HG02763 (cell line): ENCODE data around the gene ORMDL1.

Experiments used
- ATAC-seq: cut with Tn5 transposase; IDR thresholded peaks from one replicate; pipeline ENCODE4 v1.9.1; 2021; ENCODE audit warnings: mild to moderate bottlenecking, moderate library complexity; ENCODE audit not compliant: unreplicated experiment

Gene ORMDL1, protein sequence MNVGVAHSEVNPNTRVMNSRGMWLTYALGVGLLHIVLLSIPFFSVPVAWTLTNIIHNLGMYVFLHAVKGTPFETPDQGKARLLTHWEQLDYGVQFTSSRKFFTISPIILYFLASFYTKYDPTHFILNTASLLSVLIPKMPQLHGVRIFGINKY

DNA sequence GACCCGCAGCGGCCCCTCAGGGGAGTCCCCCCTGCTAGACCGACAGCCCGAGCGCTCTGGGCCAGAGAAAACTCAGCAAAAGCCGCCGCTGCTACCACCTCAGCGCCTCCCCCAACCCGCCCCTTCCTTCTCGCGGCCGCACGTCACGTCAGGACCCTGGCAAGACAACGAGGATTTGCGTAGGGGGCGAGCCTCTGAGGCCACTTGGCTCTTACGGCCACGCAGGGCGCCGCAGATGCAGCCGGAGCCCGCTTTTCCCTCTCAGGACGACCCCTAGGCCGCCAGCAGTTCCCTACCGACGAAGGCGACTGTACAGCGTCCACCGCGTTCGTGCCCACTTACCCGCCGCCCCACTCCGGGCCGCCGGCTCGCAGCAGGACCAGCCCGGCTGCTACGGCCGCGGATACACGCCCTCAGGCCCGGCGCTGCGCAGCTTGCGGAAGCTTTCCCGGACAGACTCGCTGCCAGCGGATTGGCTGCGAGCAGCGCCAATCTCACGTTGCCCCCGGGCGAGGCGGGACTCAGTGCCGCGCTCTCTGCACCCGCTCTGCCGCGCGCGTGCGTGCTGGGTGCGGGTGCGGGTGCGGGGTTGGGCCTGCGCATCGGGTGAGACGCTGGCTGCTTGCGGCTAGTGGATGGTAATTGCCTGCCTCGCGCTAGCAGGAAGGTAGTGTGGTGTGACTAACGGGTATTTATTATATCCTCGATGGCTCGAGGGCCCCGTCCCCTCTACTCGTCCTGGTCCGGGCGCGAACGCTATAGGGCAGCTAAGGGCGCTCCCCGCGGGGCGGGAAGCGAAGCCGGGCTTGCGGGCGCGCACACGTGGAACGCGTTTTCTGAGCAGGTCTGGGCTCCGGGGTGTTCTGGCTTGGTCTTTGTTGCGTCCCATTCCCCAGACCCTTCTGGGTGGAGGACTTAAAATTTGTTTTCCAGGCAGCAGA is at the start of gene ORMDL1, which contains the start of gene PMS1:
ORMDL1 (minus strand) TSS at position 413 of the 941 bp plus-strand sequence. CDS start 1,744 bp downstream, outside the sequence.
PMS1 (plus strand) TSS at position 524 of the 941 bp plus-strand sequence. CDS start 7,360 bp downstream, outside the sequence.
- ATAC-seq: peak; percentile 94

DNA sequence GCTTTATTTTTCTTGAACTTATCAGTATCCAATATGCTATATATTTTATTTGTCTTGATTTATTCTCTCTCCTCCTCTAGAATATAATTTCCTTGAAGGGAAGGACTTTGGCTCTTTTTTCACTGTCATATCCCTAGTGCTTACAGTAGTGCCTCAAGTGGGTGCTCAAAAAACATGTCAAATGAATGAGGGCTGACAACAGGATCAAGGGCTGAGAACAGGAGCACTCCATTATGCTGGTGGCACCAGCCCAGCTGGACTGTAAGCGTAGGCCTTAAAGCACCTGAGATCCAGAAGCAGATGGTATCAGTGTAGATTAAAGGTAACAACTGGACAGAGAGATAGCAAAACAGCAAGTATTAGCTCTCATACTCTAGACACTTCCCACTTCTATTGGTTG is 46.4 kb upstream of the ORMDL1 start:
- ATAC-seq: no peak

DNA sequence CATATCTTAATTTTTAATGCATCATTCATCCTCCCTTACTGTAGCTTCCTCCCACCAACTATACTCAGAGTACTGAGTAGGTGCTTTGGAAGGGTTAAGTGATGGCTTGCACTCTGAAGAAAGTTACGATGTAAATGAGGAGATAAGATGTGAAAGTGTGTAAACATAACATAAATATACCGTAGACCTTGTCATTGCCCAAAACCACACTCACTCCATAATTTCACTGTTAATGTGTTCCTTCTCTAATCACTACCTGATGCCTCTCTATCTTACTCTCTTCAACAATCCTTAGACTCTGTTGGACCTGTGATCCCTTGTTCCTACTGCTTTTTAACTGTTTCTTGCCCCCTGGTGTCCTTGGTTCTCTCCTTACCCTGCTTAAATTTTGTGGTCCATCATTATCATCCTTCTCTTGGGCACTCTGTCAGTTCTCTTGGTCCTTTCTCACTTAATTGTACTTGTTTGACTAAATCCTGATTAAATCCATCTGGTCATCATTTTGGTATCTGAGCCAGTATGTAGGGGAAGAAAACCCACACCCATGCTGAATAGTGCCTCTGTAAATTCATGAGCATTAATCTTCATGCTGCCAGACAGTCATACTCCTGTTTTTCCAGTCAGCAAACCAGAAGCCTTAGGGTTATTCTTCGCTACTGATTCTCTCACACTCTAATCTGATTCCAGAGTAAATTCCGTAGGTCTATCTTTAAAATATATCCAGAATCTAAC is 45.1 kb upstream of the ORMDL1 start:
- ATAC-seq: no peak

DNA sequence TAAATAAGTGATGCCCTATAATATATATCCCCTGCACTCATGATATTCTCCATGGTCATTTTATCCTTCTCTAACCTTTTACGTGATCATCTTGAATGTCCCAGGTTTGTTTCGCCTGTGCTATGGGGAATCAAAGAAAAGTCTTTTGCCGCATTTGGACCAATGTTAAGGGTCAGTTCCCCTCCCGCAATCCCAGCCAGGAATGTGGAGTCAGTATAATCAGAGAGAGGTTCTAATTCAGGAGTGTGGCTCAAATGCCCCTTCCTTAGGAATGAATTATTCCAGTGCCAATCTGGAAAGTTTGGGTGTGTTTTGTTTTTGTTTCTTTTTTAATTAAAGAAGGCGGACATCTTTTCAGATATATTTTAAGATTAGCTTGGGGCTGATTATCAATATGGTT is 41.9 kb upstream of the ORMDL1 start:
- no peak for ATAC-seq

DNA sequence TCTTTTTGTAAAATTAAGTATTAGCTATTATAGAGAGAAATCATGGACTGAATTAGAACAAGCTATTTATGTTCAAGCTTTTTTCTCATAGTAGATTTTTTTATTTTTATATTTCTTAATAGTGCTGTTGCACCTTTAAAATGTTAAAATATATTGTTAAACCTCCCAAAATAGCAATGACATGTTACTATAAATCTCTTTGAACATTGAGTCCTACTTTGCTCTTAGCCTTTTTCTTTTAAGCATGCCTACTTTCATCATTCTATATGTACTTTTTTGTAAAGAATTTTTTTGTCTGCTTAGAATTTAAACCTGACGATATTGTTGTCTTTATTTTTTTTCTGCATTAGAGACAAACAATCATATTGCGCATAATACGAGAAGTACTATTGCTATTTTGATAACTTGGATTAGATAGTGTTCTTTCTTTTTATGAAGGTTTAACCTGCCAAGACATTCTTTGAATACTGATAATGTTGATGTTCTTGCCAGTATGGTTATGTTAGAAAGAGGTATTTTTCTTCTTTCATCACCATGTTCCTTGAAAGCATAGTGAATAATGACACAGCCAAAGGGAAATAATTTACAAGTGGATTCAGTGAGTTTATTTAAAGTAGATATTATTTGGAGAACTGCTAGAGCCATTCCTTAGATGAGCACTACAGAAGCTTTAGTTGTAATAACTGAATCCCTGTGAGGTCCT is 40.7 kb upstream of the ORMDL1 start:
- ATAC-seq: no peak

DNA sequence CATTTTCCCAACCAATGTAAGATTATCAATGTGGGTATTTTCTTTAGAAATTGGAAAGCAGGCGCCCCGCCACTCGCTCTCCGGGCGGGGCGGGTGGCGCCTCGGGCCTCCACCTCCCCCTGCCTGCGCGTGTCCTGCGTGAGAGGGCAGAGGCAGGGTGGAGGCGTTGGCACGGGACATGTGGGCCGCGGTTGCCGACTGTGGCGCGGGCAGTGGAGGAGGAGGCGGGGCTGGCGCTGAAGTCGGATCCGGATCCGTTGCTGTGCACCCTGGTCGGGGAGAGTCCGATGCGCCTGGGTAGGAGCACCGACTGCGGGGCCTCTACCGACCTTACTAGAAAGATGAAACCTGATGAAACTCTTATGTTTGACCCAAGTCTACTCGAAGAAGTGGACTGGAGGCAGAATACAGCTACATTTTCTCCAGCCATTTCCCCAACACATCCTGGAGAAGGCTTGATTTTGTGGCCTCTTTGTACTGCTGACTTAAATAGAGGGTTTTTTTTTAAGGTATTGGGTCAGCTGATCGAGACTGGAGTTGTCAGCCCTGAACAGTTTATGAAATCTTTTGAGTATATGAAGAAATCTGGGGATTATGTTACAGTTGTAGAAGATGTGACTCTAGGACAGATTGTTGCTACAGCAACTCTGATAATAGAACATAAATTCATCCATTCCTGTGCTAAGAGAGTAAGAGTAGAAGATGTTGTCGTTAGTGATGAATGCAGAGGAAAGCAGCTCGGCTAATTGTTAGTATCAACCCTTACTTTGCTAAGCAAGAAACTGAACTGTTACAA is 38.0 kb upstream of the ORMDL1 start:
- ATAC-seq: no peak

DNA sequence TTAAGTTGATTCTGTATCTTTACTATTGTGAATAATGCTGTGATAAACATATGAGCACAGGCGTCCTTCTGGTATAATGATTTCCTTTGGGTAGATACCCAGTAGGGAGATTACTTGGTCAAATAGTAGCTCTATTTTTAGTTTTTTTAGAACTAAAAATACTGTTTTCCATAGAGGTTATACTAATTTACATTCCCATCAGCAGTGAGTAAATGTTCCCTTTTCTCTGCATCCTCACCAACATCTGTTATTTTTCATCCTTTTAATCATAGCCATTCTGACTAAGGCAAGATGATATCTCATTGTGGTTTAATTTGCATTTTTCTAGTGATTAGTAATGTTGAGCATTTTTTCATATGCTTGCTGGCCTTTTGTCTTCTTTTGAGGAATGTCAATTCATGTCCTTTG is 35.2 kb upstream of the ORMDL1 start:
- no peak for ATAC-seq

DNA sequence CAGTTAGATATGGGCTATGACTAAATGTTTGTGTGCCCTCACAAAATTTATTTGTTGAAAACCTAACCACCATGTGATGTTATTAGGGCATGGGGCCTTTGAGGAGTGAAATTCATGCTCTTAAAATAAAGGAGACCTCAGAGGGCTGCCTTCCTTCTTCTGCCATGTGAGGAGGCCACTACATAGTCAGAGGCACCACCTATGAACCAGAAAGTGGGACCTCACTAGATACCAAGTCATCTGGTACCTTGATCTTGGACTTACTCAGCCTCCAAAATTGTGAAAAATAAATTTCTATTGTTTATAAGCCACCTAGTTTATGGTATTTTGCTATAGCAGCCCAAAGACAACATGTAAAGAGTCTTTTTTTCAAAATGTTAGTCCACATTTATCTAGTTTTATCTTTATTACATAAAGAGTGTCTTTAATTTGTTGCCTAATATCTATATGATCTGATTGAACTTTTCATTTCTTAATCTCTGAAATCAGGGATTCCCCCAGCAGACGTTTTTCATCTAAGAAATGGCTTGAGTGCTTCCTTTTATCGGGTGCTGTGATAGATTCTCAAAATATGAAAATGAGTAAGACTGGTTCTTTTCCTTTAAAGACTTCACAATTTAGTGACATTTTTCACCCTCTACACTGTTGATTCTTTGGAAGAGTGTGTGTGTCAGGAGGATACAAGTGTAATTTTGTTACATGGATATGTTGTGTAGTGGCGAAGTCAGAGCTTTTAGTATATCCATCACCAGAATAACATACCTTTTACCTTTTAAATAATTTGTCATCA is 34.3 kb upstream of the ORMDL1 start:
- ATAC-seq: no peak

DNA sequence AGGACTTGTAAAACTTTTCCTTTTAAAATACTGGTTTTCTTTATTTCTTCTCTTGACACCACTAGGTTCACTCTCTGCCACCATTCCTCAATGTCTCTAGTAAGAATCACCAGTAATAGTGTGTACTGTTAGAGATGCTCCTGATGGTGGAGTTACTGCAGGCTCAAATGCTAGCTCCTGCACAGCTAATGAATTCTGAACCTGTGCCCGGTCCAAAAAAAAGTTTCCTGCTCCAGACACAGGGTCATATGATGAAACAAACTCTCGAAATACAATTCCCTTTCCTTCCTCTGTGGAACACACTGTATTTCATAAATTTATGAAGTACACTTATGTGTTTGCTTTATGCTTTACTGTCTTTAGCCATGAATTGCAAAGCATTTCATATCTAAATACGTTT is 19.3 kb upstream of the ORMDL1 start:
- ATAC-seq: no peak

DNA sequence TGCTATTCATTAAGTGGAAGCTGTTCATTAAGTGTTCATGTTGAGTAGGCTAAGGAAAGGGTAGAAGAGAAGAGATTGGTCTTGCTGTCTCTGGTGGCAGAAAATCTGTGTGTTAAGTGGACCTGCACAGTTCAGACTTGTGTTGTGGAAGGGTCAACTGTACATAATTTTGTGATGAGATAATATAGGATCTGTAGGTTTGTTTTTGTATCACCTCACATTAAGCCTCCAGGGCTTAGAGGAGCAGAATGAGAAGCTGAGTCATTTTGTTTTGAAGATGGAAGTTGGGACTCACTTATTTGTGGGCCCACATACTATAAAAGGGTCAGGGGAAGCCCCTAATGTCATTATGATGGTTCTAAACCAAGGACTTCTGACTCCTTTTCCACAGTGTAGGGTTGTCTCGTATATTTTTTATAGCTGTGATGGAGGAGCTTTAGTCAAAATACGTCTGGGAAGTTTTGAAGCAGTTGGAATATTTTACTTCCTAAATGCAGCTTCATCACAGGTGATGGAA is 18.3 kb upstream of the ORMDL1 start:
- ATAC-seq: no peak

DNA sequence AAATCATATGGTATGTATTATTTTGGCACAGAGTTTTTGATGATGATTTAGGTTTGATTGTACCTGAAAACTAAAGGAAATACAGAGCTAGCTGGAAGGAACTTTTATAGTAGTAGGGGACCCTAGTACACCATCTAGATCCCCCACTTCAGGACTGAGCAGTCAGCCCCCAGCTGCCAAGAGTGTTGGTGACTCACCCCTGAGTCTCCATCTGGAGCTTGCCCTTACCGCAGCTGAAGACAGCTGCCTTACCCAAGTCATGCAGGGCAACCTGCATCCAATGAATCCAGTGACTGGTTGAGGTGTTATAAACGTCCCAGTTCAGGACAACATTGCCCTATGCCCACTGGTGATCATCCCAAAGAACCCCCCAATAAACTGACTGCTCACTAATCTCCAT is 15.4 kb upstream of the ORMDL1 start:
- no peak for ATAC-seq

DNA sequence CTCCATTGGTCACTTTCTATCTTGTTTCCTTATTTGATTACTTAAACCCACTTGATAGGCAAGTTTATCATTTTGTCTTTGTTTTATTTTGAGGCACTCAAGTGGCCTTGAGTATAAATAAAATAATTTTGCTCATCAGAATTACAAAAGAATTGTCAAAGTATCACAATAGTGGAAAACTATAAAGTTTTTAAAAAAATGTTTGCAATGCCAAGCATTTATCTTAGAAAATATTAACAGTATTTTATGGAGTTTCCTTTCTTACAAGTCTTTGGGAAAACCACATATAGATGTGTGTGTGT is 14.8 kb upstream of the ORMDL1 start:
- no peak for ATAC-seq

DNA sequence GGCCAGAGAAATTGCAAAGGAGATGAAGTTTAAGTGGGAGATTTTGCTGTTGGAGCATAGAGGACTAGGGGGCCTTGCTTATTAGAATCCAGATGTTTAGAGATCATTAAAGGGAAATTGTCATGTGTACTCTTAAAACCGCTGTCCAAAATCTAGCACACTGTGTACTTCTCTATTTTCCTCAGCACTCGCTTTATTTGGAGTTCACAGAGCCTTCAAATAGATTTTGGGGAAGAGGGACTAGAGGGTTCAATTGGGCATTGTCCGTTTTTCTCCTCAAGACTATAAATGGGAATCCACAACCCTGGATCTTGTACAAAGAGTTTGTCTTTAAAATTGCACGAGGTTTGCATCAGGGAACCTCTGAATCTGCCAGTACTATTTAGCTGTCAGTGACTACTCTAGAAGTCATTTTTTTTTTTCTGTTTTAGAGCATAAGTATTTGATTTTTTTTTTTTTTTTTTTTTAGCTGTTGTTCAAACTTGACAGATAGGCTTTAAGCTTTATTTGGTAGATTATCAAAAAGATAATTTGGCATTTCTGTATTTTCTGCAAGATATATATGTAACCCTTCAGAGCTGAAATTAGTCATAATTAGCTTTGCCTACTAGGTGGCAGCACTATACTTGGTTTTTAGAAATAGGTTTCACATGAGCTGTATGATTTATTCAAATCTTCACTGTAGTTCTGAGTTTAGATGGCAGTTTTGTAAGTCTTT is 14.3 kb upstream of the ORMDL1 start:
- ATAC-seq: no peak

DNA sequence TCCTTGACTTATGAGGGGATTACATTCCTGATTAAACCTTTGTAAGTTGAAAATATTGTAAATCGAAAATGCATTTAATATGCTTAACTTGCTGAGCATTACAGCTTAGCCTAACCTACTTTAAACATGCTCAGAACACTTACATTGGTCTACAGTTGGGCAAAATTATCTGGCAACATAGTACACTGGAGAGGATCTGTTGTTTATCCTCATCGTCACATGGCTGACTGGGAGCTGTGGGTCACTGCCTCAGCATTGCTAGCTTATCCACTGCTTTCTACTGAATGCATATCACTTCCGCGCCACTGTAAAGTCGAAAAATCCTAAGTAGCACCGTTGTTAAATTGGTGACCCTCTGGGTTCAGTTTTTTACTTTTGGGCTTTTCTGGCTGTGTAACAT is 13.8 kb upstream of the ORMDL1 start:
- ATAC-seq: no peak

DNA sequence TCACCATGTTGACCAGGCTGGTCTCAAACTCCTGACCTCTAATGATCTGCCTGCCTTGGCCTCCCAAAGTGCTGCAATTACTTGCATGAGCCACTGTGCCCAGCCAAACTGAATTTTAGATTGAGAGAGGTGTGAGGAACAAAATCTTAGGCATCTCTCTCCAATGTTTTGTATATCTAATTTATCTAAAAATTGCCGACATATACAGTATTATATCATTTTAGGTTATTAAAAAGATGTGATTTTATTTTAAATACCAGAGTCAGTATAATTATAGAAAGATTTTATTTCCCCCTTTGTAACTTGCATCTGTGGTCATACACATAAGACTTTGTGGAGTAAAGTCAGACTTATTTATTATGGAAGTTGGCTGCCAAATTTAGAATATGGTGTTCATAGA is 10.2 kb upstream of the ORMDL1 start:
- ATAC-seq: no peak

DNA sequence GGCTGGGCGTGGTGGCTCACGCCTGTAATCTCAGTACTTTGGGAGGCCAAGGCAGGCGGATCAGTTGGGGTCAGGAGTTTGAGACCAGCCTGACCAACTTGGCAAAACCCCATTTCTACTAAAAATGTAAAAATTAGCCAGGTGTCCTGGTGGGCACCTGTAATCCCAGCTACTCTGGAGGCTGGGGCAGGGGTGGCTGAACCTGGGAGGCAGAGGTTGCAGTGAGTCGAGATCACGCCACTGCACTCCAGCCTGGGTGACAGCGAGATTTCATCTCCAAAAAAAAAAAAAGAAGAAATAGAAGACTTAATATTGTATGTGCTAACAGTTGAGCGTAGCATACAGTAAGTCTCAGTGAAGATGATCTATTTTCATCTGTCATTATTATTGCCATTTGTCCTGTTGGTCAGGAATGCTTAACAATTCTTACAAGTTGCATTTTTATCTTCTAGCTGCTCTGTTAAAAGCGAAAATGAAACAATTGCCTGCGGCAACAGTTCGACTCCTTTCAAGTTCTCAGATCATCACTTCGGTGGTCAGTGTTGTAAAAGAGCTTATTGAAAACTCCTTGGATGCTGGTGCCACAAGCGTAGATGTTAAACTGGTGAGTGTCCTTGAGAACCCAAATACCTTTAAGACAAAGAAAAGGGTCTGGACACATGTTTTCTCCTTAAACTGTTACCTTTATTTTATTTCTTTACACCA is 7.4 kb upstream of the ORMDL1 start:
- ATAC-seq: no peak

DNA sequence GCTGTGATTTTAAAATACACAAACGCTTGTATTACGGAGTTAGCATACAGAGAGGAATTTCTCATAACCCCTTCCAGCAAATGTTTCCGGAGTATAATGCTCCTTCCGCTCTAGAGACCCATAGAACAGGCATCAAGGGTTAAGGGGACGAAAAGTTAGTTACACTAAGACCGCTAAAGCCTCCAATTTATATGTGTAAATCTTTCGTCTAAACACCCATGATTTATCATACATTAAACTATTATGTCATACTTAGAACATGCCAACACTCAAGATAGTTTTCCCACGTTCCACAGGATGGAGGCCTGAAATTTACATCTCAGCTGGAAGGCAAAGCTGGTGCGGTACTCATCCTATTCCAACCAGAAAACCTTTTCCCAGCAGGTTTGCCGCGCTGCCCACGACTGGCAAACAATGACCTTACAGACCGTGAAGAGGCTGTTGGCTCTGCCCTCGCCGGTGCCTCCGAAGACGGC is 650 bp downstream of the ORMDL1 start:
- peak; percentile 11 for ATAC-seq

DNA sequence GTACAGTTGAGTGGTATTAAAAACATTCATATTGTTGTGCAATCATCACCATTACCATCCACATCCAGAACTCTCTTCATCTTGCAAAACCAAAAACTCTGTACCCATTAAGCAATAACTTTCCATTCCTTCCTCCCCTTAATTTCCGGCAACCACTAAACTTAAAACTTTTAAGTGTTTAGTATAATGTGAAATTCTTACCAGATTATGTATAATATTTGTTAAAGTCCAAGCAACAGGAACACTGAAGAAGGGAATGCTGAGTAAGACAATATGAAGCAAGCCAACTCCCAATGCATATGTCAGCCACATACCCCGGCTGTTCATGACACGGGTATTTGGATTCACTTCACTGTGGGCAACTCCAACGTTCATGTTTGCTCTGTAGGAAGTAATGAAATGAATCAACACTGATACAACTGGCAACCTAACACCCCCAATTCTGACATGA is 1.9 kb downstream of the ORMDL1 start:
- ATAC-seq: no peak
